Stomach (tissue), 9 donors: ENCODE data around the gene GNL1. TPM values are rescaled to one million over a fixed set of nuclear protein-coding genes. Genes with fewer than 3 reads are reported as not detected.

Experiments used
- DNase-seq, 2 donors: peaks; one replicate each; pipeline versions ENCODE4 v3.0.0 to v3.0.0-alpha.2; 2013 to 2019
- H3K27ac ChIP-seq, 5 donors: fragments of 200-600 bp in 4 of 5; sonication (generic) in 4 of 5; one replicate each; pipeline ENCODE4 v1.5.1; 2013 to 2019; ENCODE audit warnings: mild to moderate bottlenecking in 1 of 5, moderate library complexity in 1 of 5
- H3K27me3 ChIP-seq, 3 donors: fragments of 200-600 bp; sonication (generic); one replicate each; pipeline ENCODE4 v1.5.1; 2017 to 2019; ENCODE audit warnings: mixed run types in 1 of 3
- H3K36me3 ChIP-seq, 4 donors: fragments of 200-600 bp; sonication (generic); 1 replicate in 3 of 4; 2 replicates in 1 of 4; pipeline ENCODE4 v1.5.1; 2016 to 2019
- H3K4me1 ChIP-seq, 4 donors: fragments of 200-600 bp; sonication (generic); one replicate each; pipeline ENCODE4 v1.5.1; 2016 to 2019
- H3K4me3 ChIP-seq, 4 donors: fragments of 200-600 bp; sonication (generic) in 3 of 4; one replicate each; pipeline ENCODE4 v1.5.1; 2016 to 2019; ENCODE audit warnings: mild to moderate bottlenecking in 1 of 4
- H3K9me3 ChIP-seq, 4 donors: fragments of 200-600 bp; sonication (generic); one replicate each; pipeline ENCODE4 v1.5.1; 2016 to 2019
- EP300 ChIP-seq: sonication (generic); formaldehyde crosslinking; IDR thresholded peaks from one replicate; pipeline ENCODE4 v1.6.1; 2017; ENCODE audit warnings: antibody characterized with exemption
- POLR2A ChIP-seq, 4 donors: fragments of 450-650 bp; IDR thresholded peaks; one replicate each; pipeline ENCODE4 v1.6.1; 2016; ENCODE audit warnings: antibody characterized with exemption in 4 of 4, control low read depth in 2 of 4, mild to moderate bottlenecking in 1 of 4, moderate library complexity in 1 of 4
- POLR2AphosphoS5 ChIP-seq, 3 donors: sonication (generic); formaldehyde crosslinking; IDR thresholded peaks; one replicate each; pipeline ENCODE4 v1.6.1; 2016; ENCODE audit warnings: antibody characterized with exemption in 3 of 3
- WGBS, 5 donors: extraction: QIAGEN DNeasy Blood & Tissue Kit in 3 of 5; methylation state at CpG; one replicate each; pipeline versions ENCODE4 v1.1.5 to v1.1.7; 2013 to 2018; 5-methylcytosine and 5-hydroxymethylcytosine counted together
- intact Hi-C: fragments of 100-400 bp; cut with DNase I; formaldehyde crosslinking; loops from one replicate; pipeline ENCODE4 v1.15.1; 2023; ENCODE audit warnings: low total_unique reads
- polyA plus RNA-seq, 3 donors: library from polyadenylated mRNA; stranded (reverse); fragments of 200-250 nt; gene quantifications; one replicate each; pipeline ENCODE4 v1.2.3, GENCODE V29; 2013
- total RNA-seq, 5 donors: library from RNA; depleted of rRNA; stranded (reverse); fragments of >200 nt; gene quantifications; one replicate each; pipeline versions ENCODE4 v1.1.0 to v1.2.3, GENCODE V29; 2014 to 2016
- TF ChIP-seq, protein P1 (sequence below), 7 experiments: fragments of 450-650 bp in 4 of 7; fragments of 200-600 bp in 3 of 7; sonication (generic) in 3 of 7; IDR thresholded peaks; one replicate each; pipeline ENCODE4 v1.5.1; 2016 to 2019; ENCODE audit warnings: antibody characterized with exemption in 7 of 7, control low read depth in 2 of 7, mild to moderate bottlenecking in 1 of 7
- donor health status: healthy with polysubstance abuse.
- donor health status: Bipolar disorder and iron deficiency.
- donor health status: healthy.

The GNL1 gene
- total and polyA plus RNA-seq, 8 donors, result 12.7 to 53.3 (median 31.2) TPM

- Histone ChIP-seq H3K9me3 (no peaks in the 10 kb centered on the region), H3K27me3 (no peaks in the 10 kb centered on the region), H3K4me3 (no peak overlapping the region), H3K36me3 (peaks cover 33 to 76% (median 71%) of the 10 kb centered on the region in 4 donors), H3K4me1 (peaks cover 0 to 12% (median under 1%) of the 10 kb centered on the region in 4 donors), H3K27ac (no peak overlapping the region)
- 87 to 95% (median 93%) methylated on average over 6 of the region's 6 CpGs for WGBS, 5 donors
- intact Hi-C loops, result loop anchor here (10.0 kb wide), 1 partner anchor 47 kb away; no protein-coding TSS in a partner anchor
- DNase-seq, result no peak
- TF ChIP-seq EP300 (no peak), POLR2AphosphoS5 (IDR thresholded peaks at IDR 0.05) (no peak), POLR2A (IDR thresholded peaks at IDR 0.05) (no peak)
- TF ChIP-seq, protein P1, sequence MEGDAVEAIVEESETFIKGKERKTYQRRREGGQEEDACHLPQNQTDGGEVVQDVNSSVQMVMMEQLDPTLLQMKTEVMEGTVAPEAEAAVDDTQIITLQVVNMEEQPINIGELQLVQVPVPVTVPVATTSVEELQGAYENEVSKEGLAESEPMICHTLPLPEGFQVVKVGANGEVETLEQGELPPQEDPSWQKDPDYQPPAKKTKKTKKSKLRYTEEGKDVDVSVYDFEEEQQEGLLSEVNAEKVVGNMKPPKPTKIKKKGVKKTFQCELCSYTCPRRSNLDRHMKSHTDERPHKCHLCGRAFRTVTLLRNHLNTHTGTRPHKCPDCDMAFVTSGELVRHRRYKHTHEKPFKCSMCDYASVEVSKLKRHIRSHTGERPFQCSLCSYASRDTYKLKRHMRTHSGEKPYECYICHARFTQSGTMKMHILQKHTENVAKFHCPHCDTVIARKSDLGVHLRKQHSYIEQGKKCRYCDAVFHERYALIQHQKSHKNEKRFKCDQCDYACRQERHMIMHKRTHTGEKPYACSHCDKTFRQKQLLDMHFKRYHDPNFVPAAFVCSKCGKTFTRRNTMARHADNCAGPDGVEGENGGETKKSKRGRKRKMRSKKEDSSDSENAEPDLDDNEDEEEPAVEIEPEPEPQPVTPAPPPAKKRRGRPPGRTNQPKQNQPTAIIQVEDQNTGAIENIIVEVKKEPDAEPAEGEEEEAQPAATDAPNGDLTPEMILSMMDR (IDR thresholded peaks at IDR 0.05), result no peak
Measured at GRCh38 chr6:30547454-30547853, 8.8 kb downstream of the GNL1 start.

- Histone ChIP-seq H3K36me3 (peaks cover 26 to 50% (median 44%) of the 10 kb centered on the region in 4 donors), H3K4me3 (no peak overlapping the region), H3K27ac (no peak overlapping the region), H3K9me3 (no peaks in the 10 kb centered on the region), H3K27me3 (no peaks in the 10 kb centered on the region), H3K4me1 (peaks cover 8 to 25% (median 9%) of the 10 kb centered on the region in 4 donors)
- DNase-seq, result peak in 1 of 2 donors; percentile 70
- TF ChIP-seq, protein P1 (IDR thresholded peaks at IDR 0.05), result peak in 5 of 7 experiments; percentile 50 to 80 (median 76)
- no peak for TF ChIP-seq POLR2A (IDR thresholded peaks at IDR 0.05)
- peak in 1 of 3 donors; percentile 35 for TF ChIP-seq POLR2AphosphoS5 (IDR thresholded peaks at IDR 0.05)
- WGBS, 5 donors, result 26 to 33% (median 28%) methylated on average over 6 of the region's 6 CpGs
- intact Hi-C loops, result loop anchor here (5.0 to 10.0 kb wide), 2 partner anchors 50 to 62 kb away; no protein-coding TSS in a partner anchor
Measured at GRCh38 chr6:30544666-30545272, 11.5 kb downstream of the GNL1 start.

GRCh38 chr6:30543821-30544220 is 12.5 kb downstream of the GNL1 start:
- peaks cover 8 to 25% (median 9%) of the 10 kb centered on the region in 4 donors for H3K4me1 ChIP-seq
- peaks cover 25 to 40% (median 35%) of the 10 kb centered on the region in 4 donors for H3K36me3 ChIP-seq
- no peaks in the 10 kb centered on the region for H3K9me3 ChIP-seq
- TF ChIP-seq POLR2A (IDR thresholded peaks at IDR 0.05) (no peak), POLR2AphosphoS5 (IDR thresholded peaks at IDR 0.05) (no peak), EP300 (no peak)
- TF ChIP-seq, protein P1 (IDR thresholded peaks at IDR 0.05), result no peak
- no peaks in the 10 kb centered on the region for H3K27me3 ChIP-seq
- WGBS, 5 donors, result 82 to 90% (median 88%) methylated on average over 3 of the region's 3 CpGs
- no peak overlapping the region for H3K27ac ChIP-seq
- H3K4me3 ChIP-seq, result no peak overlapping the region
- intact Hi-C loops, result loop anchor here (5.0 to 10.0 kb wide), 2 partner anchors 51 to 62 kb away; no protein-coding TSS in a partner anchor
- DNase-seq, result no peak

DNA sequence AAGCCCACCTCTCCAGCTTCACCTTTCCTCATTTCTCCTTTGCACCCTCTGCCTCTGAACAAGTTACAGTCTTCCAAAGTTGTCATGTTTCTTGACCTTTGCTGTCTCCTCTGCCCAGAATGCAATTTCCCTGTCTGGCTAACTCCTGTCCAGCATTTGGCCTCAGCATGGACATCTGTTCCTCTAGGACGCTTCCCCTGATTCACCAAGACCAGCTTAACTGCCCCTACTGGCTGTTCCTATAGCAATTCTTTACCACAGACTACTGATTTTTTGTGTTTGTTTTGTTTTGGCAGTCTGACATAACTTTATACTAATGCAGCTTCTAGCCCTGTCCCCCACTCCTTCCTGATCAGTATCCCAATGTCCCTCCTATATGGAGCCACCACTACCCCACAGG is 13.4 kb downstream of the GNL1 start:
- intact Hi-C loops, result loop anchor here (5.0 to 10.0 kb wide), 2 partner anchors 52 to 61 kb away; no protein-coding TSS in a partner anchor
- WGBS, 5 donors, result 57 to 84% (median 67%) methylated on average over 1 of the region's 1 CpG
- peaks cover 8 to 25% (median 9%) of the 10 kb centered on the region in 4 donors for H3K4me1 ChIP-seq
- no peak for DNase-seq
- no peak for TF ChIP-seq POLR2AphosphoS5 (IDR thresholded peaks at IDR 0.05)
- TF ChIP-seq, protein P1 (IDR thresholded peaks at IDR 0.05), result no peak
- TF ChIP-seq POLR2A (IDR thresholded peaks at IDR 0.05), result no peak
- no peak for TF ChIP-seq EP300
- peak overlapping the region in 2 of 5 donors; percentile 3 to 30 for H3K27ac ChIP-seq
- H3K9me3 ChIP-seq, result no peaks in the 10 kb centered on the region
- no peaks in the 10 kb centered on the region for H3K27me3 ChIP-seq
- H3K4me3 ChIP-seq, result no peak overlapping the region
- peaks cover 20 to 31% (median 26%) of the 10 kb centered on the region in 4 donors for H3K36me3 ChIP-seq
